ENCODE measurements around the gene LENEP.

Gene LENEP

GRCh38 chr1:154966111-154966510, 27.3 kb upstream of the LENEP start:
- peaks cover 48% of the 10 kb centered on the region for H3K4me1 Mint-ChIP-seq
- no peaks in the 10 kb centered on the region for H3K9me3 Mint-ChIP-seq
- no peak overlapping the region for H3K27ac Mint-ChIP-seq
- peaks cover 54% of the 10 kb centered on the region for H3K36me3 Mint-ChIP-seq
- no peak overlapping the region for H3K4me3 Mint-ChIP-seq
- DNase-seq: no peak
- CTCF ChIA-PET: no interaction called here
- no peaks in the 10 kb centered on the region for H3K27me3 Mint-ChIP-seq

GRCh38 chr1:154967331-154967950, 25.9 kb upstream of the LENEP start:
- H3K4me3 Mint-ChIP-seq: no peak overlapping the region
- CTCF ChIA-PET: no interaction called here
- H3K9me3 Mint-ChIP-seq: no peaks in the 10 kb centered on the region
- H3K4me1 Mint-ChIP-seq: peaks cover 54% of the 10 kb centered on the region
- peaks cover 58% of the 10 kb centered on the region for H3K36me3 Mint-ChIP-seq
- no peak overlapping the region for H3K27ac Mint-ChIP-seq
- H3K27me3 Mint-ChIP-seq: no peaks in the 10 kb centered on the region
- no peak for DNase-seq

- H3K36me3 Mint-ChIP-seq: peaks cover 55% of the 10 kb centered on the region
- no peaks in the 10 kb centered on the region for H3K27me3 Mint-ChIP-seq
- H3K4me1 Mint-ChIP-seq: peaks cover 50% of the 10 kb centered on the region
- H3K4me3 Mint-ChIP-seq: no peak overlapping the region
- no peak for DNase-seq
- H3K27ac Mint-ChIP-seq: no peak overlapping the region
- CTCF ChIA-PET: no interaction called here
- H3K9me3 Mint-ChIP-seq: no peaks in the 10 kb centered on the region
Measured at GRCh38 chr1:154968731-154969130, 24.7 kb upstream of the LENEP start.

GRCh38 chr1:154969246-154969645, 24.1 kb upstream of the LENEP start:
- Mint-ChIP-seq H3K9me3 (no peaks in the 10 kb centered on the region), H3K27me3 (no peaks in the 10 kb centered on the region), H3K4me1 (peaks cover 46% of the 10 kb centered on the region), H3K27ac (peak overlapping the region; percentile 6), H3K4me3 (no peak overlapping the region), H3K36me3 (peaks cover 51% of the 10 kb centered on the region)
- CTCF ChIA-PET: interaction anchor here (1.3 kb wide), 1 partner anchor 116 kb away, joined by 3 read pairs; no protein-coding TSS in a partner anchor
- no peak for DNase-seq

GRCh38 chr1:154969860-154970452, 23.4 kb upstream of the LENEP start:
- CTCF ChIA-PET: interaction anchor here (1.2 to 2.3 kb wide), 4 partner anchors 9 to 115 kb away, joined by 3 to 9 read pairs (median 6); partner anchors contain the start of genes ADAM15 and PYGO2
- no peak for DNase-seq
- H3K27ac Mint-ChIP-seq: peak overlapping the region; percentile 25
- peaks cover 46% of the 10 kb centered on the region for H3K4me1 Mint-ChIP-seq
- no peaks in the 10 kb centered on the region for H3K27me3 Mint-ChIP-seq
- no peaks in the 10 kb centered on the region for H3K9me3 Mint-ChIP-seq
- no peak overlapping the region for H3K4me3 Mint-ChIP-seq
- H3K36me3 Mint-ChIP-seq: peaks cover 48% of the 10 kb centered on the region

- peaks cover 41% of the 10 kb centered on the region for H3K36me3 Mint-ChIP-seq
- H3K27ac Mint-ChIP-seq: peak within 1 kb of the TSS; percentile 74
- H3K4me1 Mint-ChIP-seq: peaks cover 46% of the 10 kb centered on the region
- DNase-seq: peak; percentile 42
- H3K4me3 Mint-ChIP-seq: peak within 1 kb of the TSS; percentile 4
- H3K27me3 Mint-ChIP-seq: no peaks in the 10 kb centered on the region
- no peaks in the 10 kb centered on the region for H3K9me3 Mint-ChIP-seq
- CTCF ChIA-PET: interaction anchor here (0.6 to 2.3 kb wide), 7 partner anchors 10 to 118 kb away, joined by 3 to 9 read pairs (median 5); partner anchors contain the start of genes ADAM15 and PYGO2
Measured at GRCh38 chr1:154970631-154971340, 22.6 kb upstream of the LENEP start, which contains the start of gene SHC1. TSS of gene SHC1 (minus strand) at chr1:154970747. CDS start at chr1:154970526, 221 bp downstream.

- Mint-ChIP-seq H3K4me1 (peaks cover 46% of the 10 kb centered on the region), H3K4me3 (peak overlapping the region; percentile 4), H3K36me3 (peaks cover 41% of the 10 kb centered on the region), H3K27me3 (no peaks in the 10 kb centered on the region), H3K9me3 (no peaks in the 10 kb centered on the region), H3K27ac (peak overlapping the region; percentile 74)
- CTCF ChIA-PET: interaction anchor here (0.6 to 2.3 kb wide), 6 partner anchors 10 to 119 kb away, joined by 3 to 9 read pairs (median 5); partner anchors contain the start of gene PYGO2
- DNase-seq: no peak
Measured at GRCh38 chr1:154971341-154971998, 21.9 kb upstream of the LENEP start.

GRCh38 chr1:154972213-154972516, 21.2 kb upstream of the LENEP start:
- H3K27ac Mint-ChIP-seq: no peak overlapping the region
- DNase-seq: no peak
- H3K36me3 Mint-ChIP-seq: peaks cover 38% of the 10 kb centered on the region
- H3K4me1 Mint-ChIP-seq: peaks cover 45% of the 10 kb centered on the region
- H3K4me3 Mint-ChIP-seq: peak overlapping the region; percentile 49
- CTCF ChIA-PET: interaction anchor here (0.7 to 2.3 kb wide), 5 partner anchors 11 to 113 kb away, joined by 3 to 9 read pairs (median 5); partner anchors contain the start of gene PYGO2
- H3K9me3 Mint-ChIP-seq: no peaks in the 10 kb centered on the region
- H3K27me3 Mint-ChIP-seq: no peaks in the 10 kb centered on the region

- Mint-ChIP-seq H3K36me3 (peaks cover 36% of the 10 kb centered on the region), H3K4me3 (peak overlapping the region; percentile 49), H3K9me3 (no peaks in the 10 kb centered on the region), H3K27me3 (no peaks in the 10 kb centered on the region), H3K4me1 (peaks cover 39% of the 10 kb centered on the region), H3K27ac (peak overlapping the region; percentile 71)
- CTCF ChIA-PET: interaction anchor here (0.7 to 2.3 kb wide), 9 partner anchors 12 to 112 kb away, joined by 3 to 9 read pairs (median 5); partner anchors contain the start of genes ADAM15, PBXIP1 and PYGO2
- no peak for DNase-seq
Measured at GRCh38 chr1:154972517-154973343, 20.7 kb upstream of the LENEP start.

GRCh38 chr1:154973344-154974101, 19.9 kb upstream of the LENEP start:
- H3K27me3 Mint-ChIP-seq: no peaks in the 10 kb centered on the region
- H3K27ac Mint-ChIP-seq: peak overlapping the region; percentile 71
- H3K36me3 Mint-ChIP-seq: peaks cover 38% of the 10 kb centered on the region
- no peak overlapping the region for H3K4me3 Mint-ChIP-seq
- DNase-seq: peak; percentile 97
- CTCF ChIA-PET: interaction anchor here (0.9 to 1.5 kb wide), 8 partner anchors 12 to 199 kb away, joined by 3 to 7 read pairs (median 3); partner anchors contain the start of genes ADAM15, KRTCAP2, PBXIP1 and PYGO2
- peaks cover 35% of the 10 kb centered on the region for H3K4me1 Mint-ChIP-seq
- H3K9me3 Mint-ChIP-seq: no peaks in the 10 kb centered on the region

- CTCF ChIA-PET: interaction anchor here (0.6 to 1.5 kb wide), 9 partner anchors 13 to 199 kb away, joined by 3 to 7 read pairs (median 3); partner anchors contain the start of genes ADAM15, KRTCAP2, PBXIP1 and PYGO2
- no peak within 1 kb of the TSS for H3K27ac Mint-ChIP-seq
- H3K4me3 Mint-ChIP-seq: no peak within 1 kb of the TSS
- peaks cover 31% of the 10 kb centered on the region for H3K4me1 Mint-ChIP-seq
- H3K27me3 Mint-ChIP-seq: no peaks in the 10 kb centered on the region
- H3K36me3 Mint-ChIP-seq: peaks cover 38% of the 10 kb centered on the region
- peak; percentile 97 for DNase-seq
- H3K9me3 Mint-ChIP-seq: no peaks in the 10 kb centered on the region
Measured at GRCh38 chr1:154974102-154974807, 19.1 kb upstream of the LENEP start, which contains the start of gene CKS1B. TSS of gene CKS1B (plus strand) at chr1:154974681. CDS start at chr1:154974746, 65 bp downstream.

GRCh38 chr1:154974808-154975408, 18.5 kb upstream of the LENEP start:
- no peak overlapping the region for H3K27ac Mint-ChIP-seq
- H3K9me3 Mint-ChIP-seq: no peaks in the 10 kb centered on the region
- peaks cover 28% of the 10 kb centered on the region for H3K4me1 Mint-ChIP-seq
- CTCF ChIA-PET: interaction anchor here (0.6 to 1.5 kb wide), 4 partner anchors 15 to 198 kb away, joined by 3 to 7 read pairs (median 4); partner anchors contain the start of gene KRTCAP2
- H3K36me3 Mint-ChIP-seq: peaks cover 39% of the 10 kb centered on the region
- peak; percentile 96 for DNase-seq
- H3K4me3 Mint-ChIP-seq: no peak overlapping the region
- H3K27me3 Mint-ChIP-seq: no peaks in the 10 kb centered on the region

Data from activated naive CD4-positive, alpha-beta T cell treated with anti-CD3 and anti-CD28 coated beads, Interleukin-2, amount 10 ng/mL, durations not matched to agents 7 days and 5 days (primary cell).